Naive thymus-derived CD8-positive, alpha-beta T cell (primary cell): Measurements from ENCODE around the gene LIPF. TPM values are rescaled to one million over a fixed set of nuclear protein-coding genes. Genes with fewer than 3 reads are reported as not detected.
"Not testable (repeated sequence)": the region's sequence is repeated elsewhere in the genome, so short reads cannot be mapped to it uniquely, and the experiment has no call there.

Experiments
- ATAC-seq, 2 donors: fragments of 150-1000 bp; cut with Tn5 transposase in 1 of 2; sonication (Bioruptor Pico), chemical (Tn5 transposase) in 1 of 2; 1 replicate in 1 of 2; 2 replicates in 1 of 2; pipeline ENCODE4 v1.10.0; 2021; ENCODE audit warnings: mild to moderate bottlenecking in 2 of 2, moderate library complexity in 2 of 2
- POLR2A ChIA-PET: fragments of 350-600 bp; sonication (Branson Sonifier 250); formaldehyde crosslinking; loops from one replicate; lab custom pipeline; 2021; ENCODE audit warnings: antibody characterized with exemption; lab: Charles Lee
- DNase-seq, 10 donors: peaks; one replicate each; pipeline versions ENCODE4 v3.0.0 to v3.0.0-alpha.2; 2020 to 2022
- H3K27ac Mint-ChIP-seq, 10 donors: one replicate each; pipeline ENCODE4 v1.8.0; 2020 to 2022; ENCODE audit warnings: mild to moderate bottlenecking in 10 of 10, mixed read lengths in 10 of 10, moderate library complexity in 4 of 10, inconsistent platforms in 1 of 10
- H3K27me3 Mint-ChIP-seq, 5 donors: one replicate each; pipeline ENCODE4 v1.8.0; 2021 to 2022; ENCODE audit warnings: mixed read lengths in 5 of 5
- H3K36me3 Mint-ChIP-seq, 3 donors: one replicate each; pipeline ENCODE4 v1.8.0; 2020 to 2022; ENCODE audit warnings: mixed read lengths in 3 of 3, mild to moderate bottlenecking in 2 of 3, inconsistent platforms in 1 of 3
- H3K4me1 Mint-ChIP-seq, 4 donors: one replicate each; pipeline ENCODE4 v1.8.0; 2021 to 2022; ENCODE audit warnings: mixed read lengths in 4 of 4
- H3K4me3 Mint-ChIP-seq, 10 donors: one replicate each; pipeline ENCODE4 v1.8.0; 2020 to 2022; ENCODE audit warnings: mild to moderate bottlenecking in 10 of 10, mixed read lengths in 10 of 10, moderate library complexity in 6 of 10, inconsistent platforms in 1 of 10
- H3K9me3 Mint-ChIP-seq, 9 donors: one replicate each; pipeline ENCODE4 v1.8.0; 2020 to 2022; ENCODE audit warnings: mixed read lengths in 9 of 9, mild to moderate bottlenecking in 3 of 9, inconsistent platforms in 1 of 9, moderate library complexity in 1 of 9
- polyA plus RNA-seq, 3 donors: library from polyadenylated mRNA; unstranded; fragments of 300-500 nt; fragmentation: Illumina TruSeq; gene quantifications; one replicate each; pipeline ENCODE4 v1.2.3, GENCODE V29; 2021
- total RNA-seq, 8 experiments: library from RNA in 2 of 8; stranded (reverse) in 2 of 8; gene quantifications; one replicate each; pipeline ENCODE4 v1.2.3 and lab custom pipeline; 2021 to 2026

The LIPF gene
- total and polyA plus RNA-seq, 5 experiments from 2014 or later, result not detected

GRCh38 chr10:88657901-88658300 is 6.3 kb upstream of the LIPF start:
- Mint-ChIP-seq H3K4me1 (no peaks in the 10 kb centered on the region), H3K4me3 (no peak overlapping the region), H3K36me3 (no peaks in the 10 kb centered on the region), H3K27ac (no peak overlapping the region), H3K27me3 (peaks cover 0 to 7% (median 2%) of the 10 kb centered on the region in 5 donors), H3K9me3 (no peaks in the 10 kb centered on the region)
- POLR2A ChIA-PET, result no interaction called here
- ATAC-seq, result no peak
- no peak for DNase-seq

GRCh38 chr10:88659725-88660597 is 4.3 kb upstream of the LIPF start:
- Mint-ChIP-seq H3K4me3 (no peak overlapping the region), H3K9me3 (peaks cover 0 to 2% (median 0%) of the 10 kb centered on the region in 9 donors), H3K27ac (no peak overlapping the region), H3K27me3 (peaks cover 0 to 11% (median 2%) of the 10 kb centered on the region in 5 donors), H3K36me3 (no peaks in the 10 kb centered on the region), H3K4me1 (no peaks in the 10 kb centered on the region)
- DNase-seq, result no peak
- ATAC-seq, result no peak
- POLR2A ChIA-PET, result no interaction called here

GRCh38 chr10:88660598-88660884 is 3.7 kb upstream of the LIPF start:
- Mint-ChIP-seq H3K9me3 (peaks cover 0 to 2% (median 0%) of the 10 kb centered on the region in 9 donors), H3K27ac (no peak overlapping the region), H3K36me3 (no peaks in the 10 kb centered on the region), H3K4me3 (no peak overlapping the region), H3K4me1 (no peaks in the 10 kb centered on the region), H3K27me3 (peaks cover 0 to 11% (median 2%) of the 10 kb centered on the region in 5 donors)
- POLR2A ChIA-PET, result no interaction called here
- no peak for ATAC-seq
- DNase-seq, result no peak

- H3K27me3 Mint-ChIP-seq, result peaks cover 0 to 11% (median 2%) of the 10 kb centered on the region in 5 donors
- H3K4me1 Mint-ChIP-seq, result no peaks in the 10 kb centered on the region
- H3K27ac Mint-ChIP-seq, result no peak overlapping the region
- peaks cover 0 to 2% (median 0%) of the 10 kb centered on the region in 9 donors for H3K9me3 Mint-ChIP-seq
- no peaks in the 10 kb centered on the region for H3K36me3 Mint-ChIP-seq
- no peak for DNase-seq
- no peak overlapping the region for H3K4me3 Mint-ChIP-seq
- ATAC-seq, result no peak
- POLR2A ChIA-PET, result no interaction called here
Measured at GRCh38 chr10:88661018-88661417, 3.2 kb upstream of the LIPF start.

- Mint-ChIP-seq H3K27me3 (peaks cover 0 to 11% (median 2%) of the 10 kb centered on the region in 5 donors), H3K27ac (no peak overlapping the region), H3K36me3 (no peaks in the 10 kb centered on the region), H3K4me3 (no peak overlapping the region), H3K9me3 (peaks cover 0 to 2% (median 0%) of the 10 kb centered on the region in 9 donors), H3K4me1 (no peaks in the 10 kb centered on the region)
- no peak for DNase-seq
- no peak for ATAC-seq
- POLR2A ChIA-PET, result no interaction called here
Measured at GRCh38 chr10:88661577-88661976, 2.7 kb upstream of the LIPF start.

GRCh38 chr10:88663153-88663552 is 1.1 kb upstream of the LIPF start:
- DNase-seq, H3K4me3 Mint-ChIP-seq, ATAC-seq, H3K36me3 Mint-ChIP-seq, H3K4me1 Mint-ChIP-seq, H3K27ac Mint-ChIP-seq, H3K9me3 Mint-ChIP-seq, POLR2A ChIA-PET: not testable (repeated sequence)
- H3K27me3 Mint-ChIP-seq, result peaks cover 0 to 11% (median 3%) of the 10 kb centered on the region in 5 donors

- no peak overlapping the region for H3K4me3 Mint-ChIP-seq
- ATAC-seq (no peak), DNase-seq (no peak)
- no peaks in the 10 kb centered on the region for H3K9me3 Mint-ChIP-seq
- POLR2A ChIA-PET, result no interaction called here
- no peak overlapping the region for H3K27ac Mint-ChIP-seq
- H3K27me3 Mint-ChIP-seq, result peaks cover 0 to 3% (median 0%) of the 10 kb centered on the region in 5 donors
- H3K36me3 Mint-ChIP-seq, result no peaks in the 10 kb centered on the region
- H3K4me1 Mint-ChIP-seq, result no peaks in the 10 kb centered on the region
Measured at GRCh38 chr10:88668465-88668864, 4.2 kb downstream of the LIPF start.

- POLR2A ChIA-PET, result no interaction called here
- H3K36me3 Mint-ChIP-seq, result no peaks in the 10 kb centered on the region
- ATAC-seq (no peak), DNase-seq (no peak)
- H3K27me3 Mint-ChIP-seq, result peaks cover 0 to 7% (median 0%) of the 10 kb centered on the region in 5 donors
- H3K27ac Mint-ChIP-seq, result no peak overlapping the region
- H3K4me3 Mint-ChIP-seq, result no peak overlapping the region
- no peaks in the 10 kb centered on the region for H3K9me3 Mint-ChIP-seq
- H3K4me1 Mint-ChIP-seq, result no peaks in the 10 kb centered on the region
Measured at GRCh38 chr10:88670497-88670896, 6.3 kb downstream of the LIPF start.

GRCh38 chr10:88672041-88672440 is 7.8 kb downstream of the LIPF start:
- POLR2A ChIA-PET, result no interaction called here
- H3K27me3 Mint-ChIP-seq, result peaks cover 0 to 11% (median 2%) of the 10 kb centered on the region in 5 donors
- H3K27ac Mint-ChIP-seq, result no peak overlapping the region
- H3K4me1 Mint-ChIP-seq, result no peaks in the 10 kb centered on the region
- no peaks in the 10 kb centered on the region for H3K36me3 Mint-ChIP-seq
- H3K9me3 Mint-ChIP-seq, result no peaks in the 10 kb centered on the region
- DNase-seq (no peak), ATAC-seq (no peak)
- H3K4me3 Mint-ChIP-seq, result no peak overlapping the region

GRCh38 chr10:88676283-88677060 is 12.2 kb downstream of the LIPF start:
- Mint-ChIP-seq H3K4me3 (no peak overlapping the region), H3K36me3 (no peaks in the 10 kb centered on the region), H3K27me3 (peaks cover 0 to 9% (median 0%) of the 10 kb centered on the region in 5 donors), H3K9me3 (no peaks in the 10 kb centered on the region), H3K4me1 (no peaks in the 10 kb centered on the region), H3K27ac (no peak overlapping the region)
- POLR2A ChIA-PET, result no interaction called here
- DNase-seq (no peak), ATAC-seq (no peak)

- ATAC-seq (no peak), DNase-seq (no peak)
- POLR2A ChIA-PET, result no interaction called here
- no peaks in the 10 kb centered on the region for H3K9me3 Mint-ChIP-seq
- no peak overlapping the region for H3K4me3 Mint-ChIP-seq
- no peaks in the 10 kb centered on the region for H3K36me3 Mint-ChIP-seq
- H3K27ac Mint-ChIP-seq, result no peak overlapping the region
- H3K27me3 Mint-ChIP-seq, result peaks cover 0 to 12% (median 9%) of the 10 kb centered on the region in 5 donors
- no peaks in the 10 kb centered on the region for H3K4me1 Mint-ChIP-seq
Measured at GRCh38 chr10:88680958-88681357, 16.7 kb downstream of the LIPF start.

GRCh38 chr10:88682491-88682890 is 18.2 kb downstream of the LIPF start:
- POLR2A ChIA-PET, result no interaction called here

GRCh38 chr10:88687853-88688467 is 23.7 kb downstream of the LIPF start:
- Mint-ChIP-seq H3K4me3 (no peak overlapping the region), H3K4me1 (no peaks in the 10 kb centered on the region), H3K27ac (no peak overlapping the region), H3K9me3 (no peaks in the 10 kb centered on the region), H3K36me3 (no peaks in the 10 kb centered on the region), H3K27me3 (peaks cover under 1 to 6% (median 4%) of the 10 kb centered on the region in 5 donors)
- peak in 4 of 10 donors; percentile 0 to 26 (median 21) for DNase-seq
- no peak for ATAC-seq
- POLR2A ChIA-PET, result no interaction called here

More at GRCh38 chr10:88682491-88682890, 18.2 kb downstream of the LIPF start:
- H3K4me1 Mint-ChIP-seq, result no peaks in the 10 kb centered on the region
- DNase-seq (no peak), ATAC-seq (no peak)
- H3K4me3 Mint-ChIP-seq, result no peak overlapping the region
- H3K27me3 Mint-ChIP-seq, result peaks cover 0 to 9% (median 8%) of the 10 kb centered on the region in 5 donors
- H3K9me3 Mint-ChIP-seq, result no peaks in the 10 kb centered on the region
- no peak overlapping the region for H3K27ac Mint-ChIP-seq
- H3K36me3 Mint-ChIP-seq, result no peaks in the 10 kb centered on the region
